H1 (cell line): ENCODE measurements around the gene CENPO. TPM values are rescaled to one million over a fixed set of nuclear protein-coding genes. Genes with fewer than 3 reads are reported as not detected.

Experiments
- CTCF ChIA-PET: fragments of 300-600 bp; sonication (Branson Sonifier 250); formaldehyde crosslinking; loops from one replicate; lab custom pipeline; 2021; ENCODE audit not compliant: partially characterized antibody; lab: Charles Lee
- POLR2A ChIA-PET: fragments of 300-600 bp; sonication (Branson Sonifier 250); formaldehyde crosslinking; loops from one replicate; lab custom pipeline; 2021; ENCODE audit warnings: inconsistent platforms; ENCODE audit not compliant: partially characterized antibody; lab: Charles Lee
- DNase-seq, 2 experiments: peaks; one replicate each; pipeline versions ENCODE4 v3.0.0 to v3.0.0-alpha.2; 2010 to 2022; ENCODE audit warnings: low spot score in 2 of 2, low read depth in 1 of 2, mixed read lengths in 1 of 2
- FAIRE-seq: peaks from 2 replicates; lab custom pipeline; 2011; peaks lifted over from hg19 to GRCh38; lab: Jason Lieb, UNC
- H2AFZ ChIP-seq: 2 replicates; pipeline ENCODE4 v1.8.1; 2012; ENCODE audit warnings: low read length, inconsistent platforms
- H2AK5ac ChIP-seq: 2 replicates; pipeline ENCODE4 v1.6.1; 2013; ENCODE audit warnings: low read depth, low read length
- H2BK120ac ChIP-seq: replicated peaks from 2 replicates; pipeline ENCODE3; 2013; ENCODE audit warnings: low read depth, low read length, inconsistent platforms
- H2BK12ac ChIP-seq: 2 replicates; pipeline ENCODE4 v1.6.1; 2013; ENCODE audit warnings: low read depth, low read length
- H2BK15ac ChIP-seq: 2 replicates; pipeline ENCODE4 v1.6.1; 2013; ENCODE audit warnings: low read length
- H2BK20ac ChIP-seq: 2 replicates; pipeline ENCODE4 v1.6.1; 2013; ENCODE audit warnings: low read length
- H2BK5ac ChIP-seq: 2 replicates; pipeline ENCODE4 v1.6.1; 2013; ENCODE audit warnings: low read depth, low read length
- H3K14ac ChIP-seq: 2 replicates; pipeline ENCODE4 v1.6.1; 2013; ENCODE audit warnings: inconsistent platforms; ENCODE audit not compliant: insufficient read length
- H3K18ac ChIP-seq: 2 replicates; pipeline ENCODE4 v1.6.1; 2013; ENCODE audit warnings: low read length; ENCODE audit errors: extremely low read depth
- H3K23ac ChIP-seq: 2 replicates; pipeline ENCODE4 v1.6.1; 2013; ENCODE audit warnings: inconsistent platforms; ENCODE audit not compliant: insufficient read length
- H3K23me2 ChIP-seq: 2 replicates; pipeline ENCODE4 v1.6.1; 2013; ENCODE audit warnings: low read depth, low read length
- H3K27ac ChIP-seq: 2 replicates; pipeline ENCODE4 v1.6.1; 2011; ENCODE audit warnings: low read depth, low read length, inconsistent platforms
- H3K27me3 ChIP-seq, 4 experiments: replicated peaks in 1 of 4; 1 replicate in 1 of 4; 2 replicates in 3 of 4; pipeline versions ENCODE4 v1.6.1 to v1.8.1; 2011 to 2013; ENCODE audit warnings: low read length in 3 of 4, mild to moderate bottlenecking in 3 of 4, inconsistent platforms in 2 of 4, mixed read lengths in 2 of 4, moderate library complexity in 1 of 4; ENCODE audit not compliant: control insufficient read depth in 3 of 4, insufficient read depth in 3 of 4; ENCODE audit errors: extremely low read depth in 1 of 4
- H3K36me3 ChIP-seq, 4 experiments: 2 replicates each; pipeline versions ENCODE4 v1.6.1 to v1.8.1; 2011 to 2013; ENCODE audit warnings: mild to moderate bottlenecking in 4 of 4, low read length in 3 of 4, moderate library complexity in 2 of 4, control low read depth in 1 of 4, inconsistent platforms in 1 of 4; ENCODE audit not compliant: insufficient read depth in 4 of 4, control insufficient read depth in 2 of 4
- H3K4ac ChIP-seq: replicated peaks from 2 replicates; pipeline ENCODE3; 2013; ENCODE audit warnings: low read length, low read depth, mixed read lengths, inconsistent platforms; ENCODE audit not compliant: insufficient read length
- H3K4me1 ChIP-seq, 4 experiments: replicated peaks in 1 of 4; 1 replicate in 1 of 4; 2 replicates in 3 of 4; pipeline versions ENCODE4 v1.6.1 to v1.8.1; 2011 to 2013; ENCODE audit warnings: low read length in 3 of 4, inconsistent platforms in 2 of 4, mixed read lengths in 1 of 4; ENCODE audit not compliant: insufficient read depth in 4 of 4, control insufficient read depth in 3 of 4
- H3K4me2 ChIP-seq, 2 experiments: 2 replicates each; pipeline versions ENCODE4 v1.6.1 to v1.8.1; 2011 to 2013; ENCODE audit warnings: low read depth in 2 of 2, low read length in 2 of 2, control low read depth in 1 of 2, inconsistent platforms in 1 of 2, mild to moderate bottlenecking in 1 of 2; ENCODE audit not compliant: insufficient read depth in 1 of 2
- H3K4me3 ChIP-seq, 4 experiments: fragments of 200-600, 300-600 bp in 1 of 4; sonication (generic), shearing (Covaris generic), sonication (Bioruptor Twin) in 1 of 4; 2 replicates each; pipeline versions ENCODE4 v1.5.1 to v1.8.1; 2011 to 2016; ENCODE audit warnings: low read length in 4 of 4, low read depth in 3 of 4, control low read depth in 2 of 4, inconsistent platforms in 2 of 4, mild to moderate bottlenecking in 2 of 4, mixed read lengths in 1 of 4, moderate library complexity in 1 of 4; ENCODE audit not compliant: insufficient read depth in 2 of 4; ENCODE audit errors: extremely low read depth in 1 of 4
- H3K56ac ChIP-seq: replicated peaks from 2 replicates; pipeline ENCODE3; 2013; ENCODE audit warnings: low read depth, mild to moderate bottlenecking, mixed read lengths, low read length, inconsistent platforms; ENCODE audit not compliant: insufficient read length
- H3K79me1 ChIP-seq: 2 replicates; pipeline ENCODE4 v1.6.1; 2013; ENCODE audit warnings: low read depth, low read length, control low read depth
- H3K79me2 ChIP-seq, 2 experiments: 2 replicates each; pipeline versions ENCODE4 v1.6.1 to v1.8.1; 2012 to 2013; ENCODE audit warnings: low read length in 2 of 2, mild to moderate bottlenecking in 2 of 2, inconsistent platforms in 1 of 2; ENCODE audit not compliant: insufficient read depth in 2 of 2, control insufficient read depth in 1 of 2
- H3K9ac ChIP-seq, 4 experiments: replicated peaks in 1 of 4; 1 replicate in 1 of 4; 2 replicates in 3 of 4; pipeline versions ENCODE4 v1.6.1 to v1.8.1; 2011 to 2013; ENCODE audit warnings: low read depth in 3 of 4, low read length in 3 of 4, control low read depth in 2 of 4, mild to moderate bottlenecking in 2 of 4, moderate library complexity in 2 of 4, inconsistent platforms in 1 of 4; ENCODE audit errors: extremely low read depth in 1 of 4
- H3K9me3 ChIP-seq, 2 experiments: 2 replicates each; pipeline versions ENCODE4 v1.6.1 to v1.8.1; 2012 to 2013; ENCODE audit warnings: mild to moderate bottlenecking in 2 of 2, moderate library complexity in 2 of 2, control low read depth in 1 of 2, inconsistent platforms in 1 of 2, low read depth in 1 of 2, low read length in 1 of 2, mixed read lengths in 1 of 2; ENCODE audit not compliant: insufficient read depth in 2 of 2
- H4K20me1 ChIP-seq, 2 experiments: replicated peaks in 1 of 2; 2 replicates each; pipeline versions ENCODE3 to v1.8.1; 2011 to 2013; ENCODE audit warnings: inconsistent platforms in 2 of 2, low read length in 2 of 2, mild to moderate bottlenecking in 1 of 2; ENCODE audit not compliant: insufficient read depth in 2 of 2, control insufficient read depth in 1 of 2
- H4K5ac ChIP-seq: 2 replicates; pipeline ENCODE4 v1.6.1; 2013; ENCODE audit warnings: low read length, low read depth, mixed read lengths, inconsistent platforms; ENCODE audit not compliant: insufficient read length
- H4K8ac ChIP-seq: 2 replicates; pipeline ENCODE4 v1.8.0; 2013; ENCODE audit warnings: mild to moderate bottlenecking, moderate library complexity, low read length, inconsistent platforms; ENCODE audit not compliant: insufficient read depth; ENCODE audit errors: extremely low read depth
- H4K91ac ChIP-seq: replicated peaks from 2 replicates; pipeline ENCODE3; 2013; ENCODE audit warnings: low read length, mixed read lengths, inconsistent platforms; ENCODE audit not compliant: insufficient read length
- BCL11A ChIP-seq, 2 experiments: IDR thresholded peaks; one replicate each; pipeline ENCODE4 v1.6.1; 2011; ENCODE audit warnings: low read depth in 2 of 2, low read length in 2 of 2, mild to moderate bottlenecking in 2 of 2
- BRCA1 ChIP-seq: IDR thresholded peaks from 2 replicates; pipeline ENCODE4 v1.6.1; 2012; ENCODE audit warnings: low read depth, low read length, improper control_type of control experiment
- CBX8 ChIP-seq: fragments of 300-800, 300-1000 bp; sonication (generic); IDR thresholded peaks from 2 replicates; pipeline ENCODE4 v1.7.1; 2016; ENCODE audit warnings: low read depth, low read length, borderline replicate concordance
- EZH2 ChIP-seq: fragments of 200-600 bp; sonication (generic); IDR thresholded peaks from 2 replicates; pipeline ENCODE4 v1.7.1; 2012; ENCODE audit warnings: low read depth, mild to moderate bottlenecking, moderate library complexity, low read length, inconsistent platforms; ENCODE audit not compliant: severe bottlenecking
- KDM4A ChIP-seq: IDR thresholded peaks from one replicate; pipeline ENCODE4 v1.7.1; 2012; ENCODE audit warnings: low read depth, mild to moderate bottlenecking, moderate library complexity, low read length, inconsistent platforms; ENCODE audit not compliant: severe bottlenecking
- PHF8 ChIP-seq: fragments of 200-600 bp; sonication (generic); conservative IDR thresholded peaks from 2 replicates; pipeline ENCODE4 v1.7.1; 2012; ENCODE audit warnings: low read depth, mild to moderate bottlenecking, inconsistent platforms, low read length, moderate library complexity
- RFX5 ChIP-seq: IDR thresholded peaks from 2 replicates; pipeline ENCODE4 v1.6.1; 2011; ENCODE audit warnings: low read depth, low read length, improper control_type of control experiment, borderline replicate concordance
- SAP30 ChIP-seq: fragments of 300-600 bp; sonication (generic); IDR thresholded peaks from 2 replicates; pipeline ENCODE4 v1.7.1; 2012; ENCODE audit warnings: low read length, moderate library complexity, mild to moderate bottlenecking, inconsistent platforms; ENCODE audit not compliant: insufficient read depth, insufficient replicate concordance
- SIRT6 ChIP-seq: IDR thresholded peaks from one replicate; pipeline ENCODE4 v1.7.1; 2012; ENCODE audit warnings: low read length, inconsistent platforms
- SP1 ChIP-seq: IDR thresholded peaks from 2 replicates; pipeline ENCODE4 v1.6.1; 2011; ENCODE audit warnings: low read depth, low read length
- SUZ12 ChIP-seq: fragments of 200-600 bp; sonication (generic); IDR thresholded peaks from 2 replicates; pipeline ENCODE4 v1.6.1; 2012; ENCODE audit warnings: mild to moderate bottlenecking, inconsistent platforms, low read length, moderate library complexity, mixed read lengths
- TAF7 ChIP-seq: optimal IDR thresholded peaks from 2 replicates; pipeline ENCODE3; 2011; ENCODE audit warnings: low read depth, mild to moderate bottlenecking, inconsistent platforms, low read length, moderate library complexity, borderline replicate concordance
- TBP ChIP-seq: IDR thresholded peaks from 2 replicates; pipeline ENCODE4 v1.6.1; 2011; ENCODE audit warnings: low read depth, low read length, improper control_type of control experiment
- TCF12 ChIP-seq: IDR thresholded peaks from 2 replicates; pipeline ENCODE4 v1.6.1; 2011; ENCODE audit warnings: low read depth, mild to moderate bottlenecking, low read length
- WGBS, 2 experiments: shearing (Covaris generic) in 1 of 2; methylation state at CpG; one replicate each; pipeline versions ENCODE4 v1.1.6 to v1.1.7; 2013 to 2015; ENCODE audit warnings: low lambda C conversion rate in 2 of 2, mixed read lengths in 2 of 2, inconsistent platforms in 1 of 2, low coverage in 1 of 2, missing lambda C conversion rate in 1 of 2; ENCODE audit not compliant: insufficient replicate concordance in 2 of 2, insufficient coverage in 1 of 2, insufficient read length in 1 of 2; ENCODE audit errors: extremely low coverage in 1 of 2, missing lambda C conversion rate in 1 of 2; 5-methylcytosine and 5-hydroxymethylcytosine counted together
- polyA plus RNA-seq, 7 experiments: library from polyadenylated mRNA; depleted of rRNA in 3 of 7; stranded (reverse) in 5 of 7; unstranded in 2 of 7; fragments of >200 nt in 5 of 7; fragments of 200-250 nt in 2 of 7; gene quantifications; 1 replicate in 5 of 7; 2 replicates in 1 of 7; 4 replicates in 1 of 7; pipeline versions ENCODE4 v1.2.1 to v1.2.3, GENCODE V29; 2011 to 2013; ENCODE audit warnings: missing spikeins in 2 of 7, mixed read lengths in 2 of 7
- total RNA-seq: library from RNA; stranded (reverse); fragmentation: NEBNext Ultra II Directional; extraction: Animal tissue kit (Norgen Biotek cat#: 25700); gene quantifications from 2 replicates; pipeline ENCODE4 v1.2.1, GENCODE V29; 2021

CENPO gene
- total and polyA plus RNA-seq, 2 of the 8 experiments (the other 6 are each of a cell fraction or from before 2014, with no cell fraction given), result 34.4 to 46.3 TPM

GRCh38 chr2:24788816-24789215, 4.4 kb upstream of the CENPO start:
- Histone ChIP-seq H2BK5ac (no peak overlapping the region), H3K4ac (no peak overlapping the region), H3K36me3 (0 out of 8 replicates have a peak, but pooled peaks cover 0 to 3% (median 0%) of the 10 kb centered on the region in 4 experiments), H3K23ac (no peak overlapping the region), H3K27me3 (no peaks in the 10 kb centered on the region), H4K20me1 (no peaks in the 10 kb centered on the region), H3K4me3 (no peak overlapping the region), H2BK120ac (no peak overlapping the region), H3K79me1 (0 out of 2 replicates have a peak, but pooled peaks cover under 1% of the 10 kb centered on the region), H2BK12ac (no peak overlapping the region), H2BK20ac (no peak overlapping the region), H3K18ac (no peak overlapping the region), H4K8ac (no peak overlapping the region), H3K27ac (no peak overlapping the region), H4K5ac (no peak overlapping the region), H3K56ac (no peak overlapping the region), H3K23me2 (peaks cover 2% of the 10 kb centered on the region; the same call in 1 of the 2 replicates), H4K91ac (no peak overlapping the region), H3K79me2 (peaks cover 0 to 3% of the 10 kb centered on the region in 2 experiments; a peak in 3 of 4 replicates), H3K4me1 (peaks cover 0 to 5% (median 2%) of the 10 kb centered on the region in 4 experiments; a peak in 3 of 7 replicates), H2BK15ac (no peak overlapping the region), H3K9ac (no peak overlapping the region), H2AK5ac (no peak overlapping the region), H3K14ac (no peak overlapping the region), H2AFZ (no peak overlapping the region), H3K4me2 (no peak overlapping the region), H3K9me3 (no peaks in the 10 kb centered on the region)
- 57% methylated on average over 3 of the region's 3 CpGs; no CpG with 5 or more reads in 1 of the 2 experiments for WGBS, 2 experiments
- ChIA-PET CTCF (interaction anchor here (0.6 to 1.7 kb wide), 6 partner anchors 30 to 379 kb away, joined by 3 to 5 read pairs (median 4); no protein-coding TSS in a partner anchor), POLR2A (no interaction called here)
- FAIRE-seq, result no peak
- DNase-seq, result no peak
- TF ChIP-seq SAP30 (no peak), TCF12 (no peak), RFX5 (no peak), KDM4A (no peak), SIRT6 (no peak), EZH2 (no peak), SP1 (no peak), SUZ12 (no peak), BCL11A (IDR thresholded peaks at IDR 0.05; ENCODE audit: low read depth in 2 of 2, low read length in 2 of 2) (no peak), BRCA1 (no peak), PHF8 (no peak), TBP (no peak), CBX8 (no peak), TAF7 (no peak)
